NCI-H2029 treated with DMSO at 0.1 percent for 48 hours (cell line): ENCODE measurements around the gene GSX2.
"Not testable (repeated sequence)": the region's sequence is repeated elsewhere in the genome, so short reads cannot be mapped to it uniquely, and the experiment has no call there.

Experiments used
- DNase-seq: peaks from one replicate; lab custom pipeline; 2025; lab: John Stamatoyannopoulos, UW

Gene GSX2

GRCh38 chr4:54099748-54100574 lies at the start of gene GSX2:
GSX2 (plus strand) TSS chr4:54100163; CDS start chr4:54100345, 182 bp downstream.
- no peak for DNase-seq

DNA sequence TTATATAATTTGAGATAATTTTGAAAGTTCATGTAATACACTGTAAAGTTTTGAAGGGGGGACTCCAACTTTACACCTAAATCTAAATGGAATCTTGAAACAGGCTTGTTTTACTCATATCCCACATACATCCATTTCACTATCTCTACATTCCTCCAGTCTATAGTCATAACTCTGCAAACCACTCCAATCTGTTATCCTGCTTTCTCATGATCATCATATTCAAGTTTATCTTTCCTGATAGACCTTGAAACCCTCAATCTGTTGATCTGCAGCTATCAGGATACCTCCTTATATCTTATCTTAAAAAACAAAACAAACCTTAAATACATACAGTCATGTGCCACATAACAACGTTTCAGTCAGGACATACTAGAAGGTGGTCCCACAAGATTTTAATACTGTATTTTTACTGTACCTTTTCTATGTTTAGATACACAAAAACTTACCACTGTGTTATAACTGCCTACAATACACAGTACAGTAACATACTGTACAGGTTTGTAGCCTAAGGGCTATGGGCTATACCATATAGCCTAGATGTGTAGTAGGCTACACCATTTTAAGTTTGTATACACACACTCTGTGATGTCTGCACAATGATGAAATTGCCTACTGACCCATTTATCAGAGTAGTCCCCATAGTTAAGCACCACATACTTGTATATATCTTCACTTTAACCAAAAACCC lies 49.6 kb upstream of the GSX2 start:
- no peak for DNase-seq

- not testable (repeated sequence) for DNase-seq
Observed at GRCh38 chr4:54053322-54053721, 46.6 kb upstream of the GSX2 start.

DNA sequence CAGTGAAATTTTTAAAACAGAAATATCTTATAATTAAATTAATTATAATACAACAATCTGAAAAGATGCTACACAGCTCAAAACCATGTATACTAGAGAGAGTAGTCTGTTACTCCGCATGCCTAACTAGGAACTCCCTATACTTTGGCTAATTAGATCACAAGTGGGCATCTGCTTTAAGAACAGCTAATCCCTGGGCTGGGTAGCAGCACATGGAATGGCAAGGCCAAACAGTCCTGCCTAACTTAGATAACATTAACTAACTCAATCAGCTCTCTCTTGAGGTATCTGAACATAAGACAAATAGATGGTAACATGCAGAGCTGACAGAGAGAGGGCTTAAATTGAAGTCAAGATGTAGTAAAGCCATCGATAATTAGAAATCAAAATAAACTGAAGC lies 45.5 kb upstream of the GSX2 start:
- DNase-seq = no peak

GRCh38 chr4:54055494-54055893 lies 44.5 kb upstream of the GSX2 start:
- DNase-seq = no peak

GRCh38 chr4:54056360-54056759 lies 43.6 kb upstream of the GSX2 start:
- no peak for DNase-seq

- DNase-seq = no peak
Observed at GRCh38 chr4:54058171-54058570, 41.8 kb upstream of the GSX2 start.

DNA sequence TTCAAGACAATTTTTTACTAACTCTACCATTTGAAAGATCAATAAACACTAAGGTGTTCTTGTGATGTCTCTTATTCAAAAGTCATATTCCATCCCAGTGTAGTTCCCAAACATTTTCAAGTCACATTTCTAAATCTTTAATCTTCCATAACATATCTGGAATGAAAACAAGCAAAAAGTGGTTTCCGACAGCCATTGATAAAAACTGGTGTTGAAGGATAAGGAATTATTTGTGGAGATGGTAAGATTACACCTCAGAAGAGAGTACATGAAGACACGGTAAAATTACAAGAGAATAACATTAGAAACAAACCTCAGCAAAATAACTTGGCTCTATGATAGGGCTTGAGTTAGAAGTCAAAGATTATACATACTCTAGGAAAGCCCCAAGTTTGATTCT lies 39.8 kb upstream of the GSX2 start:
- DNase-seq = no peak

- DNase-seq = no peak
Observed at GRCh38 chr4:54061067-54061466, 38.9 kb upstream of the GSX2 start.

- DNase-seq = no peak
Observed at GRCh38 chr4:54061873-54062272, 38.1 kb upstream of the GSX2 start.

DNA sequence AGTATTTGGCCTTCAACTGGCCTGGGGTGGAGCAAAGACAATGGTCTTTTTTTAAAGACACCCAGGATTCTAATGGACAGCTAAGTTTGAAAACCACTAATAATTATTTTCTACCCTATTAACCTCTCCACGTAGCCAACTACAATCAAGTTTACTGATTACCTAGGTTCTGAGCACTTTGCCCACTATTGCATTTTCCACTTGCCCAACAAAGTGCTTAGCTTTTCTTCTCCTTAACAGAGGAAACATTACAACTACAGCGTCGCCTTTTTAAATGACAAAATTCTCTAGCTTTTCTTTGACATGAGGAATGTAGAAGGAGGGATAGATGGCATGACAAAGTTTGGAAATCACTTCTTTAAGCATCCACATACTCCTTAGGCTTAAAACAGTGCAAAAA lies 37.6 kb upstream of the GSX2 start:
- DNase-seq = no peak

- no peak for DNase-seq
Observed at GRCh38 chr4:54063229-54063628, 36.7 kb upstream of the GSX2 start.

GRCh38 chr4:54063737-54064316 lies 36.1 kb upstream of the GSX2 start:
- no peak for DNase-seq

DNA sequence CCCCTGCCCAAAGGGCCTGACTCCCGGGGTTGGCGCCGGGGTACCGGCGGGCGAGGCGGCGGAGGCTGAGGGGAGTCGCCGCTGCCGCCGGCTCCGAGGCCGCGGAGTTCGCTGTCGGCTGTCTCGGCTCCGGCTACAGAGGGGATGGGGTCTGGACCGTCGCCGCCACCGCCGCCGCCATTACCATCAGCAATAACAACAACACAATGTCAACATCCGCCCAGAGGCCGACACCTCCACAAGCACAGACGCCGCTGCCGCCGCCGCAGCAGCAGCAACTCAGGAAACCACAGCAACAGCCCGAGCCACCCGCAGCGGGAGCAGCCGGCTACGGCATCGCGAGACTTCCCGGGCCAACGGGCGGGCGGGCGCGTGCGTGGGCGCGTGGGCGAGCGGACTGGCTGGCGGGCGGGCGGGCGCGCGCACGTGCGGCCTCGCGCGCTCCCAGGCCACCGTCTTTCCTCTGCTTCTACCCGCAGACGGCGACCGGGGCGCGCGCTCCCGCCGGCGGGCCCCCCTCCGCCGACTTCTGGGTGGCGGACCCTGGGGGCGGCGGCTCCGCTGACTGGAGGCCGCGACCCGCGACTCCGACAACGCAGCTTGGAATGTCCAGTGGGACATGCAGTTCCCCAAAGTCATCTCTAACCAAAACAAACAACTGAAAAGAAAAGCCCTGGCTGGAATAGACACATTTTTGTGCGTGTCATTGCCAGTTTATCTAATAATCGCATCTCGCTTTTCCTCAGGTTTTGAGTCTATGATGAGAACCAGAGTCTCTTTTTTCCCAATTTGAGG lies 35.4 kb upstream of the GSX2 start, which contains the start of gene CHIC2:
TSS of gene CHIC2 (minus strand) at position 289 of the 795 bp plus-strand sequence. CDS start 305 bp downstream, outside the sequence.
- DNase-seq = peak; percentile 63

- DNase-seq = no peak
Observed at GRCh38 chr4:54065282-54066087, 34.5 kb upstream of the GSX2 start.

DNA sequence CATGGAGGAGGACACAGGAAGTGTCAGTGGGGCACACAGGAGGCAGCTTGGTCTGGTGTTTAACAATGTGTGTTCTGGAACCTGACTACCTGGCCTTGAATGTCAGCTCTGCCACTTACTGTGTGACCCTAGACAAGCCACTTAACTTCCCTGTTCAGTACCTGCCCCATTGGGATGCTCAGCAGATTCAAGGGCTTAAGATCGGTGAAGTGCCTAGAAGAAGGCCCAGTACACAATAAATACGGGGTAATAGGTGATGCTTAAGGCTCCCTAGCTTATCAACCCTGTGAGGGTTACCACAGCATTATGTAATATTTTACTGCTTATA lies 33.9 kb upstream of the GSX2 start:
- no peak for DNase-seq

GRCh38 chr4:54066718-54067129 lies 33.2 kb upstream of the GSX2 start:
- DNase-seq = no peak

DNA sequence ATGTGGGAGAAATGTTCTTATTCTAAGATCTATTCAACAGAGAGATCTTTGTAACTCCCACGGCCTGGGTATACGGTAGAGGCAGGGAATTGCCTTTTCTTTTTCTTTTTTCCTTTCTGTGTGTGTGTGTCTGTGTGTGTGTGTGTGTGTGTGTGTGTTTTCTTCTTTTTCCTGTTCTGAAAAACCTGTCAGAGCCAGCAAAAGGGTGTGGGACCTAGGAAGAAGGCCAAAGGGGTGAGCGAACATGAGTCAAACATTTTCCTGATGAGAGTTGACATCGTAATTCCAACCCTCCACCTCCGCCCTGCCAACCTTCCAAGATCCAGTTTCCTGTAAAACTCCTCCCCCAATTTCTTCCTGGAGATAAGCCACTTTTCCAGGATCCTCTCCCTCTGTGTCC lies 32.8 kb upstream of the GSX2 start:
- no peak for DNase-seq

DNA sequence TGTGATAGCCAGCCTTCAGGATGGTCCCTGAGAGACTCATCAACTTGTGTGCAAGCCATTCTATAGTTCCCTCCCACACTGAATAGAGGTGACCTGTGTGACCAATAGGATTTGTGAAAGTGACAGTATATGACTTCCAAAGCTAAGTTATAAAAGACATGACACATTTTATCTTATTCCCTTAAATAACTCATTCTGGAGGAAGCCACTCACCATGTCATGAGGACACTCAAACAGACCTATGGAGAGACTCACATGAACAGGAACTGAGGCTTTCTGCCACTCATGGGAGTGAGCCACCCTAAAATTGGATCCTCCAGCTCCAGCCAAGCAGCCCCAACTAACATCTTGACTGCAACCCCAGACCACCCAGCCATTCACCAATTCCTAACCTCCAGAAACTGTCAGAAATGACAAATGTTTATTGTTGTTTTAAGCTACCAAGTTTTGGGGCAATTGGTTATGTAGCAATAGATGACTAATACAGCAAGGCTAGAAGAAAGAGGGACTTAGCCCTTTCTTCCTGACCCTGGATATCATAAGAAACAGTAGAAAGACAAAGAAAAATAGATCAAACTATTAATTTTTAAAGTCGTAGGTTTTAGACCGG lies 26.6 kb upstream of the GSX2 start:
- no peak for DNase-seq

- no peak for DNase-seq
Observed at GRCh38 chr4:54074381-54074780, 25.6 kb upstream of the GSX2 start.

- DNase-seq = no peak
Observed at GRCh38 chr4:54076673-54077072, 23.3 kb upstream of the GSX2 start.
